Stromal cell of bone marrow (primary cell): Measurements from ENCODE around the gene SLC45A2.
"Not testable (repeated sequence)": the region's sequence is repeated elsewhere in the genome, so short reads cannot be mapped to it uniquely, and the experiment has no call there.

Source experiments
- DNase-seq: peaks from one replicate; pipeline ENCODE4 v3.0.0-alpha.2; 2012; ENCODE audit warnings: low read depth

SLC45A2 gene

DNA sequence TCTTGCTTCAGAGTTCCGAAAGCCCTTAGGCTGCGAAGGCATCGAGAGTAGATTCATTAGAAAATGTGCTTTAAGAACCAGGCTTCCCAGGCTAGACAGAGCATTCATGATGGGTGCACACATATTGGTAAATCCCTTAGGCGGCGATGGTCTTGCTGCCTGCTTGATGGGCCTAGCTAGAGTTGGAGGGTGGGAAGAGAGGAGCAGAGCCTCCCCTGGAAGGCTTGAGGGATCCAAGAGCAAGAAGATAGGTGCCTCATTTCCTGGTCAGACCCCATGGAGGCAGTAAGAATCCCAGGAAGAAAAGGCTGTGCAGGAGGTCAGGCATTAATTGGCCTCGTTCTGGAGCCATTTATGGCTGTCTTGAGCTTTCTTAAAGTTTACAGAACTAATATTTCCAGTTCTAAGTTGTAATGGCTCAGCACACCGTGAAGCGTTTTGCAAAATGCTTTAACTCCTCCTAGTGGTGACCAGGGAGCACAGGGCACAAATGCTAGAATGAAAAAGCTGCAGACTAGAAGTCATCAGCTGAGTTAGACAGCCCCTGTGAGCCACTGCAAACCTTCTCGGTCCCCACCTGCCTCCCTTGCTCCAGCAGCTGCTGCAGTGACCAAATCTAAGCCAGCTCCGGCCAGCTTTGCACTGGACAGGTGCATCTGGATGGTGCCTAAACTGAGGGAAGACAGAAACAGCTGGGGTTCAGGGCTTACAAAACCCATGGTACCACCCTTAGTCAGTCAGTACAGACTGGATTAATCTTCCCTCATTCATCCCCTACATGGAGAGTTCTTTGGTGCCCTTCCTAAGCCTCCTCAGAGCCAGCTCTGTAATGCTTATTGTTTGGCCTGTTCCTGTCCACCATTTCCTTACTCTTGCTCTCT, 14.7 kb downstream of the SLC45A2 start:
- peak; percentile 40 for DNase-seq

DNA sequence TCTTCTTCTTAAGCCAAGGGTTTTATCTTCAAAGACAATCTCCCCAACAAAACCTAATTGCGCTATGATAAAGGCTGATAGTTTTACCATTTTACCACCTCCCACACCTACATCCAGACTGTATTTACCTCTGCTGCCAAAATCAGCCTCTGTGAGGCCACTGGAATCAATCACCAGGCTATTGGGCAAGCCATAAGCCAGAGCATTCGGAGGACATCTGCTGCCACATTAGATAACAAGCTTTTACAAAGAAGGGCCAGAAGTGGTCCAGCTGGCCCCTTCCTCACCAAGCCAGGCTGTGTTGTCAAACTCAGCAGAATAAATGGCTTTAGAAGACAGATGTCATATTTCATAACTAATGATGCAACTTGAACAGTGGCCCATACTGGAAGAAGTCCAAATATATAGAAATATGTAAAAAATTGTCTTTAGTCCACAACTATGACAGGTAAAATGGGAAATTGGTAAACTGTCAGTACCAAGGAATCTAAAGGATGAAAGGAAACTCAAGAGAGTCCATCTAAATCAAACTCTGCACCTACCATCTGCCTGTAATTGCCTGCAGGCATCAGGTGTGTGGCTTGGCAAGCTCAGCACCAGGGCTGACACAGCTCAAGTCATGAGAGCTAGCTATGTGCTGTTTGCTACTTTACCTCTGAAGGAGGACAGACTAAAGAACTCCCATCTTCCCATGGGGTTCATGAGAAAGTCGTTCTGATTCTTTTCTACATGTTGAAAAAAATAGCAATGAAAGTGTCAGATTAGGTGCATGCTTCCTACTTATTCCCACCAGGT, 16.1 kb downstream of the SLC45A2 start:
- DNase-seq = no peak

DNA sequence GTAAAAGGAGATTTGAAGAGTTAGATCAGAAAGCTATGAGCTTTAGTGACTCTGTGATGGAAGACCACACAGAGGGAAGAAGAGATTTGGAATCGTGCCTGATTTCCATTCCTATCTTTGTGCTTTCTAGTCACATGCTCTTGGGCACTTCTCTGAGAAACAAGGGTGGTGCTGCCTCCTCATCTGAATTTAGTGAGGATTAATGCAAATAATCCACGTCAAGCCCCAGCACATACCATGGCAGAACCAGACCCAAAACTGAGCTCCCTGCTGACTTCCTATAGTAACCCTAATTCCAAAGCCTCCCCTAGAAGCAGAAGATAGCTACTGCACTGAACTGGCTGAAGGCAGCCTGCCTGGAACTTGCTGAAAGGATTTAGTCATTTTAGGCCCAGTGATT, 17.7 kb downstream of the SLC45A2 start:
- no peak for DNase-seq

DNA sequence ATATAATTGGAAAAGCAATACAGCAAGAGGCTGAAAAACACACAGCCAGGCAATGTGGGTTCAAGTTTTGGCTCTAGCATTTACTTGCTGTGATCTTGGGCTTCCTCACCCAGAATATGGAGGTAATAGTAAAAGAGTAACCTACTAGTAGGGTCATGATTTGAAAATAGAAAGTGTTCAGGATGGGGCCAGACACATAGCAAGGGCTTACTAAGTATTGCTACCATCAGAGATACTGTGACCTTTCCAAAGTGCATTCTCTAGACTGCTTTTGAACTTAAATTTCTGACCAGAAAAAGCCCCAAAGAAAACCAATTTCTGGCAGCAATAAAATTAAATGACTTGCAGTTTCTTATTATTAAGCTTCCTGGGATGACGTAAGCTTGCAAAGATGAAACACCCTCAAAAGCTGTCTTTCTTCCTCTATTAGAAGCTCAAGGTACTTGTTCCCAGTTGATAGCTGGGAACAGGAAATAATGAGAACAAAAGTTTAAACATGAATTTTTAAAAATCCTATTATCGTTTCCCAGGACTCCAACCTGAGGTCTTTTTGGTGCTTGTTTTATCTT, 20.3 kb downstream of the SLC45A2 start:
- DNase-seq = no peak

DNA sequence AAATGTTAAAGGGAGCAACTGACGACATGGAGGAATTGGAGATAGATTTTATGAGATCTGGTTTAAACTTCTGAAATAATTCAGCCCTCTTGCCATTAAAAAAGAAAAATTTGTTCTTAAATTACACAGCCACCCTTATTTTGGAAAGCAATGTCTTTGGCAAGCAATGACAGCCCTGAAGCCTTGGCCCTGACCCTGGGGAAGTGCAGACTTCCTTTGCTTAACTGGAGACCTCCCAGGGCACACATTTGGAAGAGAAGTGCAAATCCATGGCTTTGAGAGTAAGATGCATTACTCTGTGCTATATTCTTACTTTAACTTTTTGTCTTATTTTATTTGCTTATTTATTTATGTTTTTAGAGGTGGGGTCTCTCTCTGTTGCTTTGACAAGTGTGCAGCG, 26.3 kb downstream of the SLC45A2 start:
- no peak for DNase-seq

DNA sequence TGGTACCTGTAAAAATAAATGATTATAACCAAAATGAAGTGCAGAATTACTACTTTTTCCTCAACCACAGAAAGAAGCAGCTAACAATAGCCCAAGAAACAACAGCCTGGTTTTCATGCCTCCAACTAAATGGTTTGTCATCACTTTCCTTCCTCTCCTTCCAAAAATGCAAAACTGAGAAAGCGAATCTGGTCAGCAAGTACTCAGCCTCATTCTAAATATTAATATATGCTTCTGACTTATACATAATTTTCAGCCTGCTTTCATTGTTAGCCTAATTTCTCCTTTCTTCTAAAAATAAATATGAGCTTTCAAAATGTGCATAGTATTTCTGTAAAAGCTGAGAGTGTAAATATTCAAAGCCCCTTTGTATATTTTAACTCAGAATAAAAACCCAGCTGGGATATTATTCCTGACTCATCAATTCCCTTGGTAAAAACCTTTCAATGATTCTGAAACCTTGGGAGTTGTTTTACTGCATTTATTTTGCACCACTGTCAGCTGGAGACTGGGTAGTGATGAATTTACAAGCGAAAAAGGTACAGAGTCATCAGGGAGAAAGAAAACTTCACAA, 26.8 kb downstream of the SLC45A2 start:
- no peak for DNase-seq

DNA sequence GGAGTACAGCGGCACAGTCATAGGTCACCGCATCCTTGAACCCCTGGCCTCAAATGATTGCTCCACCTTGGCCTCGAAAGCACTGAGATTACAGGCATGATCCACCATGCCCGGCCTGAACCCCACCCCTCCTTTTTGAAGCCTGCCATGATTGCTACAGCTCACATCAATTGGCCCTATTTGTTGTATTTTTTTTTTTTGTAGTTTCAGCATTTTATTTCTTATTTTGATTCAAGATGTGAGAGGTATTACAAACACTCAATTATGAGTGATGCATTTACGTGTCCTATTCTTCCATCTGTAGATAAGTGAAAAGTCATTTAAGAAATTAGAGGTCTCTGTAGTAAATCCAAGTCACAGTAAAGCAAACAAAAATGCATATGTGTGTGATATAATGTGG, 32.3 kb downstream of the SLC45A2 start:
- not testable (repeated sequence) for DNase-seq

DNA sequence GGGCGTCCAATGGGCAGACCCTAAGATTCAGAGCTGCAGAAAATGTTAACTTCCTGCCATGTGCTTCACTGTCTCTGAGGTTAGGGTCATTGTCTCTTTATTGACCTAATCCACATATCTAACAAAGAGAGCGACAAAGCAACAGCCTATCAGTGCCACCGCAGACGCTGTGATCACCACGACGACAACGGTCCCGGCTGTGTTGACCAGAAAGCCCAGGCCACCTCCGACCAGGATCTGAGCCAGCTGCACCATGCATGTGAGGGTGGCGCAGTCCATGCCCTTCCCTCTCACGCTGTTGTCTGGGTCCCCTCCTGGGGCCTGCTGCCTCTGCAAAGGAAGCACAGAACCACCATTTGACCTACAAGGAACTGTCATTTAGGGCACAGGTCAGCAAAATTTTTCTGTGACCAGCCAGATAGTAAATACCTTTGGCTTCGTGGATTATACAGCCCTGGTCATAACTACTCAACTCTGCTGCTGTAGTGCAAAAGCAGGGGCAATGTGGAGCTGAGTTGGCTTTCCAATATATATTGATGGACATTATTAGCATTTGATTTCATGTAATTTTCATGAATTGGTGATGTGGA, 39.9 kb downstream of the SLC45A2 start:
- no peak for DNase-seq

DNA sequence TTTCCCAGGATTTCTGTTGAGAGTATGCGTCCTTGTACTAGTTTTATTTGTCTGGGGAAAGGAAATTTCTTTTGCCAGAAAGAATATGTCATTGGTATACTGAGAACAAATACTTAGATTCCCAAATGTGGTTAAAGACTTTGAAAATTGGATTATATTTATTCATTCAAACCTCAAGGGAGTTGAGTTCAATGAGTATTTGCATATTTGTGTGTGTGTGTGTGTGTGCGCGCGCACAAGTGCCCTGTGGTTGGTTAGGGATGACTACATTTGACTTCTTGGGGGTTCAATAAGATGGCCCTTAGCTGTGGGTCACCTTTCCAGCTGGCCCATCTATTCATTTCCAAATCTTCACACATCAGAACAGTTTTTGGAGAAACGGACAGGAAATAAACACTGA, 43.4 kb downstream of the SLC45A2 start:
- DNase-seq = no peak

DNA sequence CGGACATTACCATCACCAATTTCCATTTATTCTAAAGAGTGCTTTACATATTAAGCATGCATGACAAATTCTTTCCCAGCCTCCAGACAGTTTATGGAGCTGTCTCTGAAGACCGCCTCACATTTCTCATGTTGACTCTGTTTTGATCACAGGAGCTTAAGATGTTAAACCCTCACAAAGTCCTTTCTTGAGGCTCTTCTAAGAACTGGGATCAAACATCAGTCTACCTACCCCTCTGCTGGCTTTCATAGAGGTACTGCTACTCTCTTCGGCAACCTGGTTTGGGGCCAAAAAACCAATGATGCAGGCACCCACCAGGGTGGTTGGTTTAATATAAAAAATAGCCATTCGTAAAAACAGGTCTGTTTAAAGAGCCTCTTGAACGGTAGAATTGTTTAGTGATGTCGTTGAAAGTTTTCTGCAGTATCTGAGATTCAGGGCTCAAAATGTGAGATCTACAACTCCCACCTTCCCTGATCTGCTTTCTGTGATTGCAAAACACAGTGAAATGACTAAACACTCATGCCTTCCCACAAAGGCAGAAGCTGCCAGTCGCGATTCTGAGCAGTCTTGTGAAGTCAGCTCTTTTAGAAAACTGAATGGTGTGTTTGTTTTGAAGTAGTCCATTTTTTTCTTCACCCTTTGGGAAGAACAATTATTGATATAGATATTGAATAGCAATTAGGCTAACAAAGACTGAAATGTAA, 44.8 kb downstream of the SLC45A2 start:
- DNase-seq = no peak

DNA sequence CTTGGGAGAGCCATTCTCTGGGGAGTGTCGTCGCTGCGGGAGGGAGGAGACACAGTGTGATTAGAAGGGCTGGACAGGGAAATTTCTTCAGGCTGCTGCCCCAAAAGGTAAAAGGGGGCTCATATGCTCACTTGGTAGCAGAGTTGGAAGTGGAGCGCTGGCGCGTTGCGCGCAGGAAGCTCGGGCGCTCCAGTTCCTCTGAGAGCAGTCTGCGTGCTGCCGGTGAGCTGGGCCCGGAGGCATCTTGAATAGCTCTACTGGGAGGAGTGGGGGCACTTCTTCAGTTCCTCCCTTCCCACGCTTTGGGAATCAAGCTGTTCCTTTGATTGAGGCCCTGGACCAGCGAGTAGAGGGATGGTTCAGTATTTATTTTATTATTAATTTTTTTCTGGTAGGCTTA, 45.6 kb downstream of the SLC45A2 start:
- no peak for DNase-seq

DNA sequence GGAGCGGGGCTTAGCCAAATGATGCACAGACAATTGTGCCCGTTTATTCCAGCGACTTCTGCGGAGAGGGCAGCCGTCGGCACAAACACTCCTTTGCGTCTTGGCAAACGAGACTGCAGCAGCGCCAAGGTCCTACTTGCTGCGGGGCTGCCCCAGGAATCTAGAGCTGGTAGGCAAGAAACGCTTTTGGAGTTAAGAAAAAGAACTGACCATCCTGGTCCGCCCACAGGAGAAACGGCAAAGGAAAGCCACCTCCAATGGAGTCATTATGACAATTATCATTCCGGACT, 46.0 kb downstream of the SLC45A2 start:
- no peak for DNase-seq

DNA sequence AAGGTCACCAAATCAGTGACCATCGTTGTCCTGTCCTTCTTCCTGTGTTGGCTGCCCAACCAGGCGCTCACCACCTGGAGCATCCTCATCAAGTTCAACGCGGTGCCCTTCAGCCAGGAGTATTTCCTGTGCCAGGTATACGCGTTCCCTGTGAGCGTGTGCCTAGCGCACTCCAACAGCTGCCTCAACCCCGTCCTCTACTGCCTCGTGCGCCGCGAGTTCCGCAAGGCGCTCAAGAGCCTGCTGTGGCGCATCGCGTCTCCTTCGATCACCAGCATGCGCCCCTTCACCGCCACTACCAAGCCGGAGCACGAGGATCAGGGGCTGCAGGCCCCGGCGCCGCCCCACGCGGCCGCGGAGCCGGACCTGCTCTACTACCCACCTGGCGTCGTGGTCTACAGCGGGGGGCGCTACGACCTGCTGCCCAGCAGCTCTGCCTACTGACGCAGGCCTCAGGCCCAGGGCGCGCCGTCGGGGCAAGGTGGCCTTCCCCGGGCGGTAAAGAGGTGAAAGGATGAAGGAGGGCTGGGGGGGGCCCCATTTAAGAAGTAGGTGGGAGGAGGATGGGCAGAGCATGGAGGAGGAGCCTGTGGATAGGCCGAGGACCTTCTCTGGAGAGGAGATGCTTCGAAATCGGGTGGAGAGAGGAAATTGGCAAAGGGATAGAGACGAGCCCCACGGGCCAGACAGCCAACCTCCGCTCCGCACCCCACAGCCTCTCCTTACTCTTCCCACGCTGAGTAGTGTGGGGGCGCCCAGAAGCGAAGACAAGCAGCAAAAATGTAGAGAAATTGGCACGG, 46.6 kb downstream of the SLC45A2 start:
- no peak for DNase-seq

DNA sequence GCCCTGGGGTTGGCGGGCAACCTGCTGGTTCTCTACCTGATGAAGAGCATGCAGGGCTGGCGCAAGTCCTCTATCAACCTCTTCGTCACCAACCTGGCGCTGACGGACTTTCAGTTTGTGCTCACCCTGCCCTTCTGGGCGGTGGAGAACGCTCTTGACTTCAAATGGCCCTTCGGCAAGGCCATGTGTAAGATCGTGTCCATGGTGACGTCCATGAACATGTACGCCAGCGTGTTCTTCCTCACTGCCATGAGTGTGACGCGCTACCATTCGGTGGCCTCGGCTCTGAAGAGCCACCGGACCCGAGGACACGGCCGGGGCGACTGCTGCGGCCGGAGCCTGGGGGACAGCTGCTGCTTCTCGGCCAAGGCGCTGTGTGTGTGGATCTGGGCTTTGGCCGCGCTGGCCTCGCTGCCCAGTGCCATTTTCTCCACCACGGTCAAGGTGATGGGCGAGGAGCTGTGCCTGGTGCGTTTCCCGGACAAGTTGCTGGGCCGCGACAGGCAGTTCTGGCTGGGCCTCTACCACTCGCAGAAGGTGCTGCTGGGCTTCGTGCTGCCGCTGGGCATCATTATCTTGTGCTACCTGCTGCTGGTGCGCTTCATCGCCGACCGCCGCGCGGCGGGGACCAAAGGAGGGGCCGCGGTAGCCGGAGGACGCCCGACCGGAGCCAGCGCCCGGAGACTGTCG, 47.3 kb downstream of the SLC45A2 start:
- DNase-seq = no peak

DNA sequence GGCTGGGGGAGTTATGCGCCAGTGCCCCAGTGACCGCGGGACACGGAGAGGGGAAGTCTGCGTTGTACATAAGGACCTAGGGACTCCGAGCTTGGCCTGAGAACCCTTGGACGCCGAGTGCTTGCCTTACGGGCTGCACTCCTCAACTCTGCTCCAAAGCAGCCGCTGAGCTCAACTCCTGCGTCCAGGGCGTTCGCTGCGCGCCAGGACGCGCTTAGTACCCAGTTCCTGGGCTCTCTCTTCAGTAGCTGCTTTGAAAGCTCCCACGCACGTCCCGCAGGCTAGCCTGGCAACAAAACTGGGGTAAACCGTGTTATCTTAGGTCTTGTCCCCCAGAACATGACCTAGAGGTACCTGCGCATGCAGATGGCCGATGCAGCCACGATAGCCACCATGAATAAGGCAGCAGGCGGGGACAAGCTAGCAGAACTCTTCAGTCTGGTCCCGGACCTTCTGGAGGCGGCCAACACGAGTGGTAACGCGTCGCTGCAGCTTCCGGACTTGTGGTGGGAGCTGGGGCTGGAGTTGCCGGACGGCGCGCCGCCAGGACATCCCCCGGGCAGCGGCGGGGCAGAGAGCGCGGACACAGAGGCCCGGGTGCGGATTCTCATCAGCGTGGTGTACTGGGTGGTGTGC, 48.0 kb downstream of the SLC45A2 start, which contains the start of gene RXFP3:
TSS of gene RXFP3 (plus strand) at position 6 of the 636 bp plus-strand sequence. CDS start at position 361, 355 bp downstream.
- DNase-seq = no peak

DNA sequence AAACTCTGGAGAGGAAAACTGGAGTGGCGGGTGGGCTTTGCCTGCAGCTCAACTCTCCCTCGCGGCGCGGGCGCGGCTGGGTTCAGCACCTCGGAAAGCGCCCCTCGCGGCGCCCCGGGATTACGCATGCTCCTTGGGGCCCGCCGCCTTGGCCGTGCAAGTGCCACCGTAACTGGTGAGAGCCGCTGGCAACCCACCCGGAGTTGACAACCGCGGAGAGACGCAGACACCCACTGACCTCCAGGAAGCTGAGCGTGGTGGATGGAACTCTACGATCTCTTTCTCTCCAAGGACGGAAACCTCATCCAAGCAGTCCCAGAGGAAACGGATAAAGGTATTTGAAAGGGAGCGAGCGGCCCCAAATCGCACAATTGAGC, 48.5 kb downstream of the SLC45A2 start:
- peak; percentile 24 for DNase-seq

DNA sequence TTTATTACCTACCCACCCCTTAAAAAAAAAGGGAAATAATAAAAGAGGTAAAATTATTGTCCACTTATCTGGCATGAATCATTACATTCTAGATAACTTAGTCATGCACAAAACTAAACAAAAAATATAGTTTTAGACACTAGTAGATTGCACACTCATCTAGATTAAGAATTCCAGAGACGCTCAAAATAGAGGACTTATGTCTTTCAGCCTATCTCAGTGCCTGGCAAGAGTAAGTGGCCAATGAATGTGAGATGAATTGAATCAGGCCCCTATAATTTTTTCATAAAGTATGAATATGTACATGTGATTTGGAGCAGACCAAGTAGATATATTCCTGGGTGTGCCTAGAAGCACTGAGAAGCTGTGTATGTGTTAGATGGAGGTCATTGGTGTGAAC, 50.3 kb downstream of the SLC45A2 start:
- DNase-seq = no peak

DNA sequence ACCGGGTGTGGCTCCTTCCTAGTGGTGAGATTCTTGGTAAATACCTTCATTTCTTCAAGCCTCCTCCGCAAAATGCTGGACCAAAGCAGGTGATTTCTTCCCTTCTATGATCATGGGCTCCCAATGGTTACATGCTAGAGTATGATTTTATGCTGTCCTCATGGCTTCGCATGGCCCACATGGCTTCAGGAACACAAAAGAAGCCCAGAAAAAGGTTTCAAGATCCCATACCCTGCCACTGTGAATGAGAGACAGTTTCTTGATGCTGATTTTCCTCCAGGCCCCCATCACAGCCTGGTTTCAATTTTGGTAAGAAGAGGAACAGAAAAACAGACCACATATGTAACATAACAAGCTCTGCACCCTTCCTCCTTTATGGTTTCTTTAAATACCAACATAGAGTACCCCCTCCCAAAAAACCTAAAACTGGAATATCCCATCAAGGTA, 50.7 kb downstream of the SLC45A2 start:
- no peak for DNase-seq

DNA sequence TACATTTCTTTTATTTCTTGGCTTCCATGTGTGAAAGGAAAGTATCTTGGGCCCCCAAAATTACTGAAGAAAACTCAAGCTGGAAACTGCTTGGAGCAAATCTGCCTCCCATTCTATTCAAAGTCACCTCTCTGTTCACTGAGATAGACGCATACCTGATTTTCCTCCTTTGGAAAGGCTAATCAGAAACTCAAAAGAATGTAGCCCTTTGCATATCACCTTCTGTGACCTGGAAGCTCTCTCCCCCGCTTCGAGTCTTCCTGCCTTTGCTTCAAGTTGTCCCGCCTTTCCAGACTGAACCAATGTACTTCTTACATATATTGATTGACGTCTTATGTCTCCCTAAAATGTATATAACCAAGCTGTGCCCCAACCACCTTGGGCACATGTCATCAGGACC, 53.4 kb downstream of the SLC45A2 start:
- no peak for DNase-seq
